ENCODE results near the gene NPIPA5. TPM values are rescaled to one million over a fixed set of nuclear protein-coding genes. Genes with fewer than 3 reads are reported as not detected.
"Not testable (repeated sequence)": the region's sequence is repeated elsewhere in the genome, so short reads cannot be mapped to it uniquely, and the experiment has no call there.

The NPIPA5 gene
- total RNA-seq (6.5 and 11.3 TPM in 2 replicates), polyA plus RNA-seq (19.6 and 25.6 TPM in 2 replicates), polyA minus RNA-seq (3.8 and 4.4 TPM in 2 replicates), Bru-seq, nascent RNA (percentile 29 among the genes with signal in this experiment), BruChase-seq, experiment 1, labeled RNA remaining after a 6-hour chase (percentile 38 among the genes with signal in this experiment), BruChase-seq, experiment 2, labeled RNA remaining after a 2-hour chase (percentile 38 among the genes with signal in this experiment)
- polyA plus RNA-seq (2011; cell fraction: cytosol; rRNA removed): 15.0 and 15.4 TPM in 2 replicates
- polyA plus RNA-seq (2011; cell fraction: nucleus; rRNA removed): 128 and 135 TPM in 2 replicates
- polyA plus RNA-seq (2012): 18.2 and 22.2 TPM in 2 replicates
- not detected for polyA minus RNA-seq (2011; cell fraction: cytosol; rRNA and poly(A)+ RNA removed)
- polyA minus RNA-seq (2011; cell fraction: nucleus; rRNA and poly(A)+ RNA removed): 5.3 and 10.8 TPM in 2 replicates
- long read RNA-seq: 0 reads

- H2AFZ ChIP-seq (ENCODE audit: low read depth, low read length); H3K79me2 ChIP-seq (ENCODE audit: control insufficient read depth, insufficient read depth, low read length); FAIRE-seq; H3K9me3 ChIP-seq (replicated peaks; ENCODE audit: control insufficient read depth, insufficient read depth, low read length); POLR2A ChIA-PET; H3K4me1 ChIP-seq (ENCODE audit: control insufficient read depth, extremely low read depth, insufficient read depth, low read length); H3K4me2 ChIP-seq (ENCODE audit: insufficient read depth, low read length); intact Hi-C loops (cut with micrococcal nuclease); H3K9ac ChIP-seq (replicated peaks; ENCODE audit: extremely low read depth, insufficient read depth, low read length); DNase-seq (ENCODE audit: low read depth, low spot score); H3K27me3 ChIP-seq (ENCODE audit: control insufficient read depth in 2 of 2, insufficient read depth in 2 of 2, low read length in 2 of 2); BruUV-seq (replicated peaks); dilution Hi-C loops (cut with MboI; ENCODE audit: extremely low pct_ligation_motif_present, low sequenced_read_pairs); H3K4me3 ChIP-seq (replicated peaks in 1 of 3; ENCODE audit: insufficient read depth in 1 of 3, low read depth in 1 of 3, low read length in 3 of 3); CTCF ChIA-PET; H3K27ac ChIP-seq (ENCODE audit: insufficient read depth, low read depth, low read length); H4K20me1 ChIP-seq (replicated peaks; ENCODE audit: control insufficient read depth, extremely low read depth, insufficient read depth, low read length); H3K36me3 ChIP-seq (ENCODE audit: control insufficient read depth in 2 of 2, extremely low read depth in 1 of 2, insufficient read depth in 2 of 2, low read length in 2 of 2); H3K9me1 ChIP-seq (replicated peaks; ENCODE audit: control insufficient read depth, extremely low read depth, insufficient read depth, low read length): not testable (repeated sequence)
Measured at GRCh38 chr16:15378194-15378593, at the start of gene NPIPA5. NPIPA5 (minus strand) TSS chr16:15378294; CDS start chr16:15378294, 0 bp downstream.

GRCh38 chr16:15427648-15428239 lies 49.6 kb upstream of the NPIPA5 start:
- BruUV-seq (replicated peaks): no TSS peak
- H4K20me1 ChIP-seq (replicated peaks; ENCODE audit: control insufficient read depth, extremely low read depth, insufficient read depth, low read length): no peaks in the 10 kb centered on the region
- H3K27me3 ChIP-seq (ENCODE audit: control insufficient read depth in 2 of 2, insufficient read depth in 2 of 2, low read length in 2 of 2): peaks cover 0 to 4% of the 10 kb centered on the region in 2 experiments
- ChIA-PET POLR2A (interaction anchor here (1.0 kb wide), 1 partner anchor 123 kb away, joined by 7 read pairs; no protein-coding TSS in a partner anchor), CTCF (interaction anchor here (0.6 to 9.0 kb wide), 53 partner anchors 8 to 328 kb away, joined by 3 to 161 read pairs (median 5); partner anchors contain the start of gene MARF1)
- intact Hi-C loops (cut with micrococcal nuclease): loop anchor here (1.0 to 2.0 kb wide), 6 partner anchors 40 to 767 kb away; partner anchors contain the start of gene MARF1
- H3K9ac ChIP-seq (replicated peaks; ENCODE audit: extremely low read depth, insufficient read depth, low read length): peak overlapping the region; percentile 16
- H3K79me2 ChIP-seq (ENCODE audit: control insufficient read depth, insufficient read depth, low read length): no peaks in the 10 kb centered on the region
- FAIRE-seq (peak; percentile 90), DNase-seq (ENCODE audit: low read depth, low spot score) (peak; percentile 82)
- TF ChIP-seq CTCF (IDR thresholded peaks at IDR 0.05; ENCODE audit: extremely low read depth in 1 of 2, insufficient read depth in 1 of 2, low read depth in 1 of 2, low read length in 2 of 2) (peak; percentile 60 to 61), MYC (IDR thresholded peaks at IDR 0.05; ENCODE audit: low read depth, low read length) (no peak)
- peak overlapping the region; percentile 46 for H2AFZ ChIP-seq (ENCODE audit: low read depth, low read length)
- H3K4me3 ChIP-seq (replicated peaks in 1 of 3; ENCODE audit: insufficient read depth in 1 of 3, low read depth in 1 of 3, low read length in 3 of 3): no peak overlapping the region
- H3K36me3 ChIP-seq (ENCODE audit: control insufficient read depth in 2 of 2, extremely low read depth in 1 of 2, insufficient read depth in 2 of 2, low read length in 2 of 2): no peaks in the 10 kb centered on the region
- H3K9me3 ChIP-seq (replicated peaks; ENCODE audit: control insufficient read depth, insufficient read depth, low read length): no peaks in the 10 kb centered on the region
- peak overlapping the region; percentile 21 for H3K4me2 ChIP-seq (ENCODE audit: insufficient read depth, low read length)
- H3K27ac ChIP-seq (ENCODE audit: insufficient read depth, low read depth, low read length): no peak overlapping the region
- H3K4me1 ChIP-seq (ENCODE audit: control insufficient read depth, extremely low read depth, insufficient read depth, low read length): no peaks in the 10 kb centered on the region
- dilution Hi-C loops (cut with MboI; ENCODE audit: extremely low pct_ligation_motif_present, low sequenced_read_pairs): no loop called here
- H3K9me1 ChIP-seq (replicated peaks; ENCODE audit: control insufficient read depth, extremely low read depth, insufficient read depth, low read length): no peaks in the 10 kb centered on the region
